C4-2B (cell line): ENCODE measurements around the gene MSL2.
"Not testable (repeated sequence)": the region's sequence is repeated elsewhere in the genome, so short reads cannot be mapped to it uniquely, and the experiment has no call there.

ENCODE experiments used
- H3K27ac ChIP-seq: fragments of 450-650 bp; 2 replicates; pipeline ENCODE4 v1.5.1; 2017
- CTCF ChIP-seq: fragments of 450-650 bp; conservative IDR thresholded peaks from 2 replicates; pipeline ENCODE4 v1.5.1; 2017; ENCODE audit warnings: mild to moderate bottlenecking
- ZFX ChIP-seq: fragments of 450-650 bp; IDR thresholded peaks from 2 replicates; pipeline ENCODE4 v1.6.1; 2017

The MSL2 gene

GRCh38 chr3:136141291-136141785 lies 54.8 kb downstream of the MSL2 start:
- TF ChIP-seq CTCF: no peak
- no peak for TF ChIP-seq ZFX
- H3K27ac ChIP-seq: no peak overlapping the region

GRCh38 chr3:136136454-136136853 lies 59.7 kb downstream of the MSL2 start:
- no peak overlapping the region for H3K27ac ChIP-seq
- no peak for TF ChIP-seq ZFX

- no peak for TF ChIP-seq ZFX
- TF ChIP-seq CTCF: no peak
- no peak overlapping the region for H3K27ac ChIP-seq
These were observed 60.9 kb downstream of the MSL2 start for GRCh38 chr3:136135039-136135802.

GRCh38 chr3:136134091-136134490 lies 62.0 kb downstream of the MSL2 start:
- H3K27ac ChIP-seq: no peak overlapping the region

GRCh38 chr3:136131647-136132046 lies 64.5 kb downstream of the MSL2 start:
- not testable (repeated sequence) for H3K27ac ChIP-seq

More at GRCh38 chr3:136134091-136134490, 62.0 kb downstream of the MSL2 start:
- TF ChIP-seq ZFX: no peak
- no peak for TF ChIP-seq CTCF

- no peak overlapping the region for H3K27ac ChIP-seq
- TF ChIP-seq CTCF (no peak), ZFX (no peak)
These were observed 74.1 kb downstream of the MSL2 start for GRCh38 chr3:136122006-136122405.

GRCh38 chr3:136120373-136121348 lies 75.5 kb downstream of the MSL2 start:
- no peak overlapping the region for H3K27ac ChIP-seq
- TF ChIP-seq CTCF (no peak), ZFX (no peak)

- H3K27ac ChIP-seq: not testable (repeated sequence)
These were observed 76.4 kb downstream of the MSL2 start for GRCh38 chr3:136119783-136120182.

GRCh38 chr3:136119332-136119731 lies 76.8 kb downstream of the MSL2 start:
- not testable (repeated sequence) for H3K27ac ChIP-seq
